ENCODE measurements around the gene SSX1. TPM values are rescaled to one million over a fixed set of nuclear protein-coding genes. Genes with fewer than 3 reads are reported as not detected.
"Not testable (repeated sequence)": the region's sequence is repeated elsewhere in the genome, so short reads cannot be mapped to it uniquely, and the experiment has no call there.

The SSX1 gene
- total and polyA plus RNA-seq, 2 donors (not counting 3 experiments of a cell fraction or from before 2014, with no cell fraction given) = not detected

DNA sequence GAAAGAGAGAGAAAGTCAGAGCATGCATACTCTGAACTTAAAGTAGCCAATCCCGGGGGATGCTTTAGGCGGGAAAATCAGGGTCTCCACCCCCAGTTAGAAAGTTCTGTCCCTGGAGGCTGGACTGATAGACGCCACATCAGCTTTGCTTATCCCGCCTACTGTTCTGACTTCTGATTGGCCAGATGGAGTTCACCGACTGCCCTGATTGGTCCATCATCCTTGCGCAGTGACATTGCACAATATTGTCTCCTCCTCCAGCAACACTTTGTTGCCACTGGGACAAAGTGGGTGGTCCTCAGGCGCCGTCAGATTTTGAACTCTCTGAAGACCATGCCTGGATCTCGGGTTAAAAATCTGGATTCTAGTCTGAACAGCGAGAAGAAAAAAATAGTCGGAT lies 51.0 kb downstream of the SSX1 start:
- no peaks in the 10 kb centered on the region for H3K79me2 ChIP-seq (ENCODE audit: control insufficient read depth, insufficient read depth, low read length)
- no peak for DNase-seq (ENCODE audit: low read depth, low spot score)
- H3K27ac ChIP-seq (ENCODE audit: insufficient read depth, low read depth, low read length) = no peak overlapping the region
- ChIA-PET POLR2A (no interaction called here), CTCF (no interaction called here)
- BruUV-seq (replicated peaks) = no TSS peak
- H3K9me1 ChIP-seq (replicated peaks; ENCODE audit: control insufficient read depth, extremely low read depth, insufficient read depth, low read length) = no peaks in the 10 kb centered on the region
- dilution Hi-C loops (cut with MboI; ENCODE audit: extremely low pct_ligation_motif_present, low sequenced_read_pairs) (no loop called here), intact Hi-C loops (cut with micrococcal nuclease) (no loop called here)
- FAIRE-seq = no peak
- no peak overlapping the region for H3K4me2 ChIP-seq (ENCODE audit: insufficient read depth, low read length)
- H3K9me3 ChIP-seq (replicated peaks; ENCODE audit: control insufficient read depth, insufficient read depth, low read length) = no peaks in the 10 kb centered on the region
- H2AFZ ChIP-seq (ENCODE audit: low read depth, low read length) = no peak overlapping the region
- no peaks in the 10 kb centered on the region for H3K27me3 ChIP-seq (ENCODE audit: control insufficient read depth in 2 of 2, insufficient read depth in 2 of 2, low read length in 2 of 2)
- H3K9ac ChIP-seq (replicated peaks; ENCODE audit: extremely low read depth, insufficient read depth, low read length) = no peak overlapping the region
- TF ChIP-seq GATA2 (IDR thresholded peaks at IDR 0.05; ENCODE audit: insufficient read depth, insufficient read length, low read depth, low read length) = no peak
- no peak for TF ChIP-seq POLR2AphosphoS5 (IDR thresholded peaks at IDR 0.05; ENCODE audit: insufficient read depth, low read depth, low read length)
- no peak for TF ChIP-seq POLR2A (IDR thresholded peaks at IDR 0.05; ENCODE audit: low read depth, low read length)
- no peak for TF ChIP-seq MYC (IDR thresholded peaks at IDR 0.05; ENCODE audit: low read depth, low read length)
- TF ChIP-seq JUN (IDR thresholded peaks at IDR 0.05; ENCODE audit: borderline replicate concordance, insufficient read depth, insufficient read length, low read depth) = no peak
- TF ChIP-seq, protein P1, sequence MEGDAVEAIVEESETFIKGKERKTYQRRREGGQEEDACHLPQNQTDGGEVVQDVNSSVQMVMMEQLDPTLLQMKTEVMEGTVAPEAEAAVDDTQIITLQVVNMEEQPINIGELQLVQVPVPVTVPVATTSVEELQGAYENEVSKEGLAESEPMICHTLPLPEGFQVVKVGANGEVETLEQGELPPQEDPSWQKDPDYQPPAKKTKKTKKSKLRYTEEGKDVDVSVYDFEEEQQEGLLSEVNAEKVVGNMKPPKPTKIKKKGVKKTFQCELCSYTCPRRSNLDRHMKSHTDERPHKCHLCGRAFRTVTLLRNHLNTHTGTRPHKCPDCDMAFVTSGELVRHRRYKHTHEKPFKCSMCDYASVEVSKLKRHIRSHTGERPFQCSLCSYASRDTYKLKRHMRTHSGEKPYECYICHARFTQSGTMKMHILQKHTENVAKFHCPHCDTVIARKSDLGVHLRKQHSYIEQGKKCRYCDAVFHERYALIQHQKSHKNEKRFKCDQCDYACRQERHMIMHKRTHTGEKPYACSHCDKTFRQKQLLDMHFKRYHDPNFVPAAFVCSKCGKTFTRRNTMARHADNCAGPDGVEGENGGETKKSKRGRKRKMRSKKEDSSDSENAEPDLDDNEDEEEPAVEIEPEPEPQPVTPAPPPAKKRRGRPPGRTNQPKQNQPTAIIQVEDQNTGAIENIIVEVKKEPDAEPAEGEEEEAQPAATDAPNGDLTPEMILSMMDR (IDR thresholded peaks at IDR 0.05; ENCODE audit: extremely low read depth in 1 of 2, insufficient read depth in 1 of 2, low read depth in 1 of 2, low read length in 2 of 2) = no peak
- no peak for TF ChIP-seq EZH2 (IDR thresholded peaks at IDR 0.05; ENCODE audit: borderline replicate concordance, low read depth, low read length, severe bottlenecking)
- TF ChIP-seq, protein P2, sequence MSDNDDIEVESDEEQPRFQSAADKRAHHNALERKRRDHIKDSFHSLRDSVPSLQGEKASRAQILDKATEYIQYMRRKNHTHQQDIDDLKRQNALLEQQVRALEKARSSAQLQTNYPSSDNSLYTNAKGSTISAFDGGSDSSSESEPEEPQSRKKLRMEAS (IDR thresholded peaks at IDR 0.05; ENCODE audit: insufficient read depth, insufficient read length) = no peak
- no peak for TF ChIP-seq FOS (IDR thresholded peaks at IDR 0.05; ENCODE audit: borderline replicate concordance, insufficient read depth, low read length)
- no peaks in the 10 kb centered on the region for H4K20me1 ChIP-seq (replicated peaks; ENCODE audit: control insufficient read depth, extremely low read depth, insufficient read depth, low read length)
- H3K36me3 ChIP-seq (ENCODE audit: control insufficient read depth in 2 of 2, extremely low read depth in 1 of 2, insufficient read depth in 2 of 2, low read length in 2 of 2) = no peaks in the 10 kb centered on the region
- no peaks in the 10 kb centered on the region for H3K4me1 ChIP-seq (ENCODE audit: control insufficient read depth, extremely low read depth, insufficient read depth, low read length)
- no peak overlapping the region for H3K4me3 ChIP-seq (replicated peaks in 1 of 3; ENCODE audit: insufficient read depth in 1 of 3, low read depth in 1 of 3, low read length in 3 of 3)

DNA sequence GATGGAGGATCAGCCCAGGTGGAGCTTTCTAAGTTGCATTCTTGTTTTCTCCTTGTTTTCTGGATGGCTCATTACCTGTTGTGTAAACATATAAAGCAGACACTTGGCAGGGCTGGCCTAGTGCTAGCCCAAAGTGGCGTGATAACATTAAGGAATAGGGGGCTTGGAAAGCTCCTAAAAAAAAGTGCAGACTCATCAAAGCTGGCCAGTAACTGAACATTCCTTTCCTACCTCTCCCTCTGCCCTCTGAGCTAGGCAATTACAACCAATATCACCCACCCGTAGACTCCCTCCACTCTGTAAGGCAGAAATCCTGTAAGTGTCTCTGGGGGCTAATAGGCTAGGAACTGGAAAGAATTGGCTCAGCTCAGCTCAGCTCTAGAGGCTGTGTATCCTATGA lies 58.8 kb downstream of the SSX1 start:
- H3K9ac ChIP-seq (replicated peaks; ENCODE audit: extremely low read depth, insufficient read depth, low read length); POLR2A ChIA-PET; H2AFZ ChIP-seq (ENCODE audit: low read depth, low read length); H3K36me3 ChIP-seq (ENCODE audit: control insufficient read depth in 2 of 2, extremely low read depth in 1 of 2, insufficient read depth in 2 of 2, low read length in 2 of 2); BruUV-seq (replicated peaks); CTCF ChIA-PET; H3K4me3 ChIP-seq (replicated peaks in 1 of 3; ENCODE audit: insufficient read depth in 1 of 3, low read depth in 1 of 3, low read length in 3 of 3); H3K27me3 ChIP-seq (ENCODE audit: control insufficient read depth in 2 of 2, insufficient read depth in 2 of 2, low read length in 2 of 2); H3K27ac ChIP-seq (ENCODE audit: insufficient read depth, low read depth, low read length); H3K79me2 ChIP-seq (ENCODE audit: control insufficient read depth, insufficient read depth, low read length); H3K4me1 ChIP-seq (ENCODE audit: control insufficient read depth, extremely low read depth, insufficient read depth, low read length); H4K20me1 ChIP-seq (replicated peaks; ENCODE audit: control insufficient read depth, extremely low read depth, insufficient read depth, low read length); H3K9me1 ChIP-seq (replicated peaks; ENCODE audit: control insufficient read depth, extremely low read depth, insufficient read depth, low read length); intact Hi-C loops (cut with micrococcal nuclease); DNase-seq (ENCODE audit: low read depth, low spot score); FAIRE-seq; H3K4me2 ChIP-seq (ENCODE audit: insufficient read depth, low read length); dilution Hi-C loops (cut with MboI; ENCODE audit: extremely low pct_ligation_motif_present, low sequenced_read_pairs); H3K9me3 ChIP-seq (replicated peaks; ENCODE audit: control insufficient read depth, insufficient read depth, low read length): not testable (repeated sequence)
